HepG2 (cell line): ENCODE data around the gene PARP3. TPM values are rescaled to one million over a fixed set of nuclear protein-coding genes. Genes with fewer than 3 reads are reported as not detected.

Source experiments
- ATAC-seq: fragments of 200-7000 bp; cut with Tn5 transposase; 3 replicates; pipeline ENCODE4 v1.9.1; 2020; ENCODE audit warnings: mild to moderate bottlenecking, moderate library complexity
- BruUV-seq: library from RNA; stranded (reverse); fragments of 400-500 nt; replicated peaks from 2 replicates; lab custom pipeline; 2021; lab: Mats Ljungman, UMichigan
- CTCF ChIA-PET: fragments of 300-600 bp; formaldehyde crosslinking; extraction: SDS; loops from one replicate; lab custom pipeline; 2021; ENCODE audit warnings: low total read pairs, inconsistent platforms, low intra/inter-chr PET ratio; lab: Yijun Ruan, JAX
- POLR2A ChIA-PET: fragments of 350-600 bp; sonication (Branson Sonifier 250); formaldehyde crosslinking; loops from one replicate; lab custom pipeline; 2020; ENCODE audit warnings: antibody characterized with exemption, inconsistent platforms; lab: Yijun Ruan, JAX
- DNase-seq: peaks from one replicate; pipeline ENCODE4 v3.0.0-alpha.2; 2015; ENCODE audit warnings: low spot score
- FAIRE-seq: peaks from 3 replicates; lab custom pipeline; 2011; peaks lifted over from hg19 to GRCh38; lab: Jason Lieb, UNC
- H2AFZ ChIP-seq: one replicate; pipeline ENCODE4 v1.6.1; 2011; ENCODE audit warnings: low read length, inconsistent platforms
- H3K27ac ChIP-seq: fragments of 300-600 bp; 3 replicates; pipeline ENCODE4 v1.8.0; 2011; ENCODE audit warnings: mixed run types, mild to moderate bottlenecking, mixed read lengths, low read length, inconsistent platforms; ENCODE audit not compliant: insufficient read depth; ENCODE audit errors: extremely low read length
- H3K27me3 ChIP-seq, 2 experiments: fragments of 200-600 bp in 1 of 2; 2 replicates in 1 of 2; 3 replicates in 1 of 2; pipeline versions ENCODE4 v1.6.0 to v1.8.0; 2011; ENCODE audit warnings: low read length in 2 of 2, mild to moderate bottlenecking in 2 of 2, moderate library complexity in 2 of 2, inconsistent platforms in 1 of 2; ENCODE audit not compliant: insufficient read depth in 2 of 2, control insufficient read depth in 1 of 2
- H3K36me3 ChIP-seq, 2 experiments: fragments of 200-600 bp in 1 of 2; replicated peaks in 1 of 2; 2 replicates in 1 of 2; 3 replicates in 1 of 2; pipeline versions ENCODE4 v1.5.1 to v1.8.0; 2011; ENCODE audit warnings: low read length in 2 of 2, inconsistent platforms in 1 of 2; ENCODE audit not compliant: insufficient read depth in 2 of 2, control insufficient read depth in 1 of 2
- H3K4me1 ChIP-seq: 2 replicates; pipeline ENCODE4 v1.5.1; 2012; ENCODE audit warnings: low read length, inconsistent platforms; ENCODE audit not compliant: insufficient read depth
- H3K4me2 ChIP-seq: 2 replicates; pipeline ENCODE4 v1.6.0; 2011; ENCODE audit warnings: low read depth, low read length, inconsistent platforms
- H3K4me3 ChIP-seq, 3 experiments: fragments of 200-600 bp in 1 of 3; sonication (generic), shearing (Covaris generic) in 1 of 3; replicated peaks in 1 of 3; 2 replicates each; pipeline ENCODE4 v1.5.1; 2011 to 2016; ENCODE audit warnings: low read length in 3 of 3, inconsistent platforms in 2 of 3, low read depth in 2 of 3, mild to moderate bottlenecking in 2 of 3, control low read depth in 1 of 3, mixed read lengths in 1 of 3; ENCODE audit not compliant: insufficient read depth in 1 of 3
- H3K79me2 ChIP-seq: one replicate; pipeline ENCODE4 v1.6.1; 2011; ENCODE audit warnings: low read length, inconsistent platforms; ENCODE audit not compliant: insufficient read depth
- H3K9ac ChIP-seq: 2 replicates; pipeline ENCODE4 v1.6.0; 2011; ENCODE audit warnings: mild to moderate bottlenecking, low read depth, low read length, inconsistent platforms; ENCODE audit not compliant: insufficient read depth
- H3K9me3 ChIP-seq: 2 replicates; pipeline ENCODE4 v1.5.1; 2012; ENCODE audit warnings: mild to moderate bottlenecking, low read length
- H4K20me1 ChIP-seq: 2 replicates; pipeline ENCODE4 v1.6.0; 2011; ENCODE audit warnings: inconsistent platforms, mild to moderate bottlenecking, low read length, moderate library complexity; ENCODE audit not compliant: insufficient read depth
- CTCF ChIP-seq: sonication (generic); formaldehyde crosslinking; IDR thresholded peaks from 2 replicates; pipeline ENCODE4 v1.5.0; 2020; ENCODE audit warnings: mild to moderate bottlenecking, missing genetic modification reagents, moderate library complexity
- GRHL1 ChIP-seq: sonication (generic); formaldehyde crosslinking; conservative IDR thresholded peaks from 2 replicates; pipeline ENCODE4 v1.8.0; 2022; ENCODE audit warnings: missing genetic modification reagents
- NKX3-1 ChIP-seq: sonication (generic); formaldehyde crosslinking; IDR thresholded peaks from 2 replicates; pipeline ENCODE4 v1.5.0; 2020; ENCODE audit warnings: missing genetic modification reagents
- REXO4 ChIP-seq: sonication (generic); formaldehyde crosslinking; IDR thresholded peaks from 2 replicates; pipeline ENCODE4 v1.8.0; 2022; ENCODE audit warnings: missing genetic modification reagents, mild to moderate bottlenecking, borderline replicate concordance
- SNRNP70 ChIP-seq: fragments of 200-400 bp; formaldehyde crosslinking; IDR thresholded peaks from 2 replicates; pipeline ENCODE4 v1.6.1; 2017; ENCODE audit warnings: mild to moderate bottlenecking, low read depth, low read length, moderate library complexity
- ZNF205 ChIP-seq: IDR thresholded peaks from 2 replicates; pipeline ENCODE4 v1.6.1; 2018; ENCODE audit warnings: missing biosample characterization, missing genetic modification reagents
- ZNF331 ChIP-seq: sonication (generic); formaldehyde crosslinking; IDR thresholded peaks from 2 replicates; pipeline ENCODE4 v1.4.0; 2020; ENCODE audit warnings: missing genetic modification reagents
- ZNF7 ChIP-seq: IDR thresholded peaks from 2 replicates; pipeline ENCODE4 v1.6.1; 2016; ENCODE audit warnings: missing biosample characterization, missing genetic modification reagents
- ZNF781 ChIP-seq: sonication (generic); formaldehyde crosslinking; IDR thresholded peaks from 2 replicates; pipeline ENCODE4 v1.5.1; 2020; ENCODE audit warnings: borderline replicate concordance, mild to moderate bottlenecking, missing genetic modification reagents; ENCODE audit errors: not compliant biosample characterization
- WGBS: methylation state at CpG from one replicate; pipeline ENCODE4 v1.1.6; 2017; ENCODE audit warnings: low lambda C conversion rate; 5-methylcytosine and 5-hydroxymethylcytosine counted together
- in situ Hi-C: cut with HindIII; loops from 2 replicates; pipeline ENCODE4 v1.10.0; 2017; ENCODE audit warnings: low pct_unique_long_range_greater_than_20kb; ENCODE audit not compliant: extremely low pct_ligation_motif_present
- intact Hi-C: fragments of 100-400 bp; cut with micrococcal nuclease; formaldehyde crosslinking; loops from one replicate; pipeline ENCODE4 v1.10.0; 2022; ENCODE audit not compliant: unreplicated experiment
- polyA plus RNA-seq, 8 experiments: library from polyadenylated mRNA; depleted of rRNA in 3 of 8; stranded (reverse) in 7 of 8; unstranded in 1 of 8; fragments of >200 nt; fragmentation: Illumina TruSeq in 4 of 8; extraction: Trizol in 4 of 8; gene quantifications; 2 replicates each; pipeline versions ENCODE4 v1.2.1 to v1.2.3, GENCODE V29; 2011 to 2016; ENCODE audit warnings: low read depth in 4 of 8, missing spikeins in 1 of 8, mixed read lengths in 1 of 8; ENCODE audit not compliant: insufficient read depth in 1 of 8
- total RNA-seq, 5 experiments: library from RNA; depleted of rRNA; stranded (reverse); fragments of >200 nt; fragmentation: Illumina TruSeq; extraction: Trizol; gene quantifications; 2 replicates each; pipeline ENCODE4 v1.2.3, GENCODE V29; 2016; ENCODE audit warnings: low read depth in 1 of 5
- TF ChIP-seq, protein P1 (sequence below): sonication (generic); formaldehyde crosslinking; IDR thresholded peaks from 2 replicates; pipeline ENCODE4 v1.9.0; 2021; ENCODE audit warnings: missing genetic modification reagents, mild to moderate bottlenecking, borderline replicate concordance
- TF ChIP-seq, protein P2 (sequence below): sonication (generic); formaldehyde crosslinking; IDR thresholded peaks from 2 replicates; pipeline ENCODE4 v1.4.0; 2020; ENCODE audit warnings: missing genetic modification reagents

The PARP3 gene
- total and polyA plus RNA-seq, 2 of the 13 experiments (the other 11 are each of a cell fraction or from before 2014, with no cell fraction given), result 11.2 to 21.5 TPM

DNA sequence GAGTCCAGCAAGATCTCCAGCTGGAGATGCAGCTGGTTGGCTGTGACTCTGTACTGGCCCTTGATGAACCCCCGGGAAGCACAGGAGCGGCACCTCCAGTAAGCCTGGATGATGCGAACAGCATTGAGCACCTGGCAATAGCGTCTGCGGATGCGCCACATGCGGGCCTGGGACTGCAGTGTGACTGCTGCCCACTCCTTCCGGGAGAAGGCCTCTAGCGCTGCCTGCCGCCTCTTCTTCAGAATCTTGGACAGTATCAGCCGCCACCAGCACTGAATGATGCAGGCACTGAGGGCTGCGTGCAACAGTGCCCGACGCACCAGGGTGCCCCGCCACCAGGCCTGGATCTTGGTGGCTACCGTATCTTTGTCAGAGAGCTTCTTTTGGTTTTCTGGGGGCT lies 47.2 kb upstream of the PARP3 start:
- FAIRE-seq, result no peak
- no peaks in the 10 kb centered on the region for H3K79me2 ChIP-seq
- H3K4me1 ChIP-seq, result no peaks in the 10 kb centered on the region
- H3K36me3 ChIP-seq, result no peaks in the 10 kb centered on the region
- no TSS peak for BruUV-seq
- POLR2A ChIA-PET, result no interaction called here
- H3K9ac ChIP-seq, result no peak overlapping the region
- no peak overlapping the region for H3K4me2 ChIP-seq
- DNase-seq, result no peak
- TF ChIP-seq SNRNP70 (no peak), GRHL1 (CRISPR knock-in tag) (no peak), CTCF (no peak), ZNF7 (CRISPR knock-in tag) (no peak), ZNF205 (CRISPR knock-in tag) (no peak), ZNF331 (CRISPR knock-in tag) (no peak), ZNF781 (CRISPR knock-in tag) (no peak), NKX3-1 (CRISPR knock-in tag) (no peak), REXO4 (CRISPR knock-in tag) (no peak)
- TF ChIP-seq, protein P1, sequence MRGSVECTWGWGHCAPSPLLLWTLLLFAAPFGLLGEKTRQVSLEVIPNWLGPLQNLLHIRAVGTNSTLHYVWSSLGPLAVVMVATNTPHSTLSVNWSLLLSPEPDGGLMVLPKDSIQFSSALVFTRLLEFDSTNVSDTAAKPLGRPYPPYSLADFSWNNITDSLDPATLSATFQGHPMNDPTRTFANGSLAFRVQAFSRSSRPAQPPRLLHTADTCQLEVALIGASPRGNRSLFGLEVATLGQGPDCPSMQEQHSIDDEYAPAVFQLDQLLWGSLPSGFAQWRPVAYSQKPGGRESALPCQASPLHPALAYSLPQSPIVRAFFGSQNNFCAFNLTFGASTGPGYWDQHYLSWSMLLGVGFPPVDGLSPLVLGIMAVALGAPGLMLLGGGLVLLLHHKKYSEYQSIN, result no peak
- TF ChIP-seq, protein P2, sequence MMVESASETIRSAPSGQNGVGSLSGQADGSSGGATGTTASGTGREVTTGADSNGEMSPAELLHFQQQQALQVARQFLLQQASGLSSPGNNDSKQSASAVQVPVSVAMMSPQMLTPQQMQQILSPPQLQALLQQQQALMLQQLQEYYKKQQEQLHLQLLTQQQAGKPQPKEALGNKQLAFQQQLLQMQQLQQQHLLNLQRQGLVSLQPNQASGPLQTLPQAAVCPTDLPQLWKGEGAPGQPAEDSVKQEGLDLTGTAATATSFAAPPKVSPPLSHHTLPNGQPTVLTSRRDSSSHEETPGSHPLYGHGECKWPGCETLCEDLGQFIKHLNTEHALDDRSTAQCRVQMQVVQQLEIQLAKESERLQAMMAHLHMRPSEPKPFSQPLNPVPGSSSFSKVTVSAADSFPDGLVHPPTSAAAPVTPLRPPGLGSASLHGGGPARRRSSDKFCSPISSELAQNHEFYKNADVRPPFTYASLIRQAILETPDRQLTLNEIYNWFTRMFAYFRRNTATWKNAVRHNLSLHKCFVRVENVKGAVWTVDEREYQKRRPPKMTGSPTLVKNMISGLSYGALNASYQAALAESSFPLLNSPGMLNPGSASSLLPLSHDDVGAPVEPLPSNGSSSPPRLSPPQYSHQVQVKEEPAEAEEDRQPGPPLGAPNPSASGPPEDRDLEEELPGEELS (CRISPR knock-in tag), result no peak
- WGBS, result 36% methylated on average over 3 of the region's 16 CpGs
- intact Hi-C loops, result no loop called here
- H4K20me1 ChIP-seq, result no peaks in the 10 kb centered on the region
- no peak overlapping the region for H3K27ac ChIP-seq
- no peak overlapping the region for H2AFZ ChIP-seq
- no peak overlapping the region for H3K4me3 ChIP-seq
- H3K27me3 ChIP-seq, result peaks cover 0 to 22% of the 10 kb centered on the region in 2 experiments; a peak in 2 of 5 replicates
- H3K9me3 ChIP-seq, result no peaks in the 10 kb centered on the region
- CTCF ChIA-PET, result no interaction called here
- in situ Hi-C loops, result no loop called here
- no peak for ATAC-seq
